GM23248 (cell line): ENCODE measurements around the gene MAPK11. TPM values are rescaled to one million over a fixed set of nuclear protein-coding genes. Genes with fewer than 3 reads are reported as not detected.

Source experiments
- DNase-seq: peaks from one replicate; pipeline ENCODE4 v3.0.0-alpha.2; 2015
- H2AFZ ChIP-seq: fragments of 200-600 bp; sonication (generic); 2 replicates; pipeline ENCODE4 v1.6.1; 2016; ENCODE audit warnings: antibody characterized with exemption
- H3F3A ChIP-seq: fragments of 200-600 bp; sonication (generic); 2 replicates; pipeline ENCODE4 v1.6.1; 2016; ENCODE audit warnings: mild to moderate bottlenecking, antibody characterized with exemption, mixed run types; ENCODE audit not compliant: insufficient read depth
- H3K27ac ChIP-seq: fragments of 200-600 bp; sonication (generic); 2 replicates; pipeline ENCODE4 v1.5.1; 2016; ENCODE audit warnings: mild to moderate bottlenecking
- H3K27me3 ChIP-seq: fragments of 200-600 bp; sonication (generic); replicated peaks from 2 replicates; pipeline ENCODE4 v1.6.1; 2016; ENCODE audit warnings: mild to moderate bottlenecking; ENCODE audit not compliant: insufficient read depth
- H3K36me3 ChIP-seq: fragments of 200-600 bp; sonication (generic); 2 replicates; pipeline ENCODE4 v1.6.1; 2016; ENCODE audit warnings: low read depth, mild to moderate bottlenecking
- H3K4me1 ChIP-seq: fragments of 200-600 bp; sonication (generic); 2 replicates; pipeline ENCODE4 v1.6.1; 2016; ENCODE audit warnings: mild to moderate bottlenecking; ENCODE audit not compliant: insufficient read depth
- H3K4me2 ChIP-seq: fragments of 200-600 bp; sonication (generic); one replicate; pipeline ENCODE4 v1.6.1; 2016; ENCODE audit warnings: mild to moderate bottlenecking; ENCODE audit not compliant: unreplicated experiment
- H3K4me3 ChIP-seq: fragments of 200-600 bp; sonication (generic); 2 replicates; pipeline ENCODE4 v1.5.1; 2016; ENCODE audit warnings: mild to moderate bottlenecking
- H3K79me2 ChIP-seq: fragments of 200-600 bp; sonication (generic); 2 replicates; pipeline ENCODE4 v1.6.1; 2016; ENCODE audit warnings: mild to moderate bottlenecking; ENCODE audit not compliant: insufficient read depth
- H3K9ac ChIP-seq: fragments of 200-600 bp; sonication (generic); 2 replicates; pipeline ENCODE4 v1.6.1; 2016; ENCODE audit warnings: mild to moderate bottlenecking
- H3K9me2 ChIP-seq: fragments of 200-600 bp; sonication (generic); 2 replicates; pipeline ENCODE4 v1.6.1; 2016; ENCODE audit warnings: mixed run types, mild to moderate bottlenecking, moderate library complexity; ENCODE audit not compliant: insufficient read depth
- H3K9me3 ChIP-seq: fragments of 200-600 bp; sonication (generic); one replicate; pipeline ENCODE4 v1.6.1; 2017; ENCODE audit warnings: low read depth
- H4K20me1 ChIP-seq: fragments of 200-600 bp; sonication (generic); 2 replicates; pipeline ENCODE4 v1.6.0; 2016; ENCODE audit not compliant: insufficient read depth
- EZH2 ChIP-seq: fragments of 200-600 bp; sonication (generic); IDR thresholded peaks from 2 replicates; pipeline ENCODE4 v1.6.1; 2018; ENCODE audit warnings: antibody characterized with exemption, mild to moderate bottlenecking; ENCODE audit not compliant: insufficient read depth, poor library complexity, severe bottlenecking
- EZH2phosphoT487 ChIP-seq: fragments of 200-600 bp; sonication (generic); IDR thresholded peaks from 2 replicates; pipeline ENCODE4 v1.6.1; 2018; ENCODE audit warnings: antibody characterized with exemption, moderate library complexity, mild to moderate bottlenecking, low read depth; ENCODE audit not compliant: insufficient read depth
- WGBS, 2 experiments: methylation state at CpG; one replicate each; pipeline ENCODE4 v1.1.6; 2015 to 2017; ENCODE audit warnings: low lambda C conversion rate in 2 of 2, low coverage in 1 of 2; ENCODE audit errors: missing lambda C conversion rate in 2 of 2; 5-methylcytosine and 5-hydroxymethylcytosine counted together
- in situ Hi-C: fragments of 300-500 bp; cut with MboI; formaldehyde crosslinking; loops from 2 replicates; pipeline ENCODE4 v1.15.0; 2020
- polyA plus RNA-seq: library from polyadenylated mRNA; unstranded; fragments of >200 nt; fragmentation: Nextera tagmentation; extraction: Ambion mirVana; gene quantifications from 2 replicates; pipeline ENCODE4 v1.2.1, GENCODE V29; 2016
- total RNA-seq: library from RNA; depleted of rRNA; stranded (reverse); fragments of >200 nt; shearing (Covaris generic); gene quantifications from 2 replicates; pipeline ENCODE4 v1.2.3, GENCODE V29; 2014

The MAPK11 gene
- total and polyA plus RNA-seq, 2 experiments from 2014 or later = 1.2 to 9.8 TPM

DNA sequence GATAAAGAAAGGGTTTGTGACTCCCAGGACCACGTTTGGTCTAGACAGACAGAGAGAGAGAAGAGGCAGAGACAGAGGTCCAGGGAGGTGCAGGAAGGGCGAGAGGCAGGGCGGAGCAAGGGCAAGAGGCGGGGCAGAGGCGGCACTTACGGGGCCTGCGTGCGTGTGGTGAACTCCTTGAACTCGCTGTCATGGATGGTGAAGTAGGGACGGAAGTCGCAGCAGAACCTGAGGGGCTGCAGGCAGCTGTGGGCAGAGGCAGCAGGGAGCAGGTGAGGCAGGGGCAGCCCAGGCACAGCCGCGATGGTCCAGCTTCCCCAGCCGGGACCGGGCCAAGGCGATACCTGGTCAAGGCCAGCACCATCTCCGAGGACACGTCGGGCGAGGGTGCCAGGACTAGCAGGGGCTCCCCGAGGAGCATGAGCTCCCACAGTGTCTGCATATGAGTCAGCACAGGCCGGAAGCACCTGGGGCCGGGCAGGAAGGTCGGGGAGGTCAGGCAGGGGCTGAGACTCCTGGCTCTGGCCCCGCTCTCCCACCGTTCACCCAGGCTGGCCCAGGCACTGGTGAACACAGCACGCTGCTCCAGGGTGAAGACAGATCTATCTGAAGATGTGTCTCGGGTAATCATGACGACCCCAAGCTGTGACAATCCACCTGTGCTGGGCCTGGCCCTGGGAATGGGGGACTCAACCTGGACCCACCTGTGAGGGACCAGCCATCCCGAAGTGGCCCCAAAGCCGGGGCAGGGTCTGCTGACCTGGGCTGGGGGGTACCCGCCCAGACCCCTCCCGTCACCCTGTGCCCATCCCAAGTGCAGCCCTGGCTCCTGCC is 44.5 kb upstream of the MAPK11 start:
- H3K27me3 ChIP-seq = no peaks in the 10 kb centered on the region
- H3F3A ChIP-seq = no peaks in the 10 kb centered on the region

DNA sequence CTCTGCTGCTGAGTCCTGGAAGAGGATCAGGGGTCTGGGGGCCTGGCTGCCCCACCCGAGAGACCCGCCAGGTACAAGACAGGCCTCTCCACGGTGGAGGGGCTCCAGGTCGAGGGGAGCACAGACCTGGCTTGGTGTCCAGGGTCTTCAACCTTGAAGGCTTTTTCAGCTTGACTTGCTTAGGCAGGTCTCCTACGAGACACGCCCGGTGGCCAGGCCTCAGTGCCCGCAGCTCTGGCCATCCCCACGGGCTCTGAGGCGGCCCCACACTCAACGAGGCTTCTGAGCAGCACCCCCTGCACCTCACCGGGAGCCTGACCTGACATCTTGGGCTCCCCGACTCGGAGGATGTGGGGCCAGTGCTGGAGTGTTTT is 43.9 kb upstream of the MAPK11 start:
- H3K9ac ChIP-seq = no peak overlapping the region
- in situ Hi-C loops = no loop called here
- no peaks in the 10 kb centered on the region for H3K9me3 ChIP-seq
- no peak overlapping the region for H3K4me3 ChIP-seq
- H3K4me2 ChIP-seq = no peak overlapping the region
- no peak for TF ChIP-seq EZH2
- no peak for TF ChIP-seq EZH2phosphoT487
- no peaks in the 10 kb centered on the region for H4K20me1 ChIP-seq
- H3K9me2 ChIP-seq = no peaks in the 10 kb centered on the region
- 73 to 74% methylated on average over 14 of the region's 14 CpGs for WGBS, 2 experiments
- no peaks in the 10 kb centered on the region for H3K4me1 ChIP-seq
- H3K36me3 ChIP-seq = no peaks in the 10 kb centered on the region
- DNase-seq = no peak
- no peak overlapping the region for H2AFZ ChIP-seq
- H3K27me3 ChIP-seq = no peaks in the 10 kb centered on the region
- no peaks in the 10 kb centered on the region for H3F3A ChIP-seq
- H3K79me2 ChIP-seq = no peaks in the 10 kb centered on the region
- no peak overlapping the region for H3K27ac ChIP-seq

More for the DNA sequence above, 44.5 kb upstream of the MAPK11 start:
- no peaks in the 10 kb centered on the region for H3K9me3 ChIP-seq
- no peak for DNase-seq
- H3K9me2 ChIP-seq = no peaks in the 10 kb centered on the region
- no peak for TF ChIP-seq EZH2
- TF ChIP-seq EZH2phosphoT487 = no peak
- in situ Hi-C loops = no loop called here
- H2AFZ ChIP-seq = no peak overlapping the region
- H4K20me1 ChIP-seq = no peaks in the 10 kb centered on the region
- no peak overlapping the region for H3K27ac ChIP-seq
- H3K9ac ChIP-seq = no peak overlapping the region
- no peaks in the 10 kb centered on the region for H3K4me1 ChIP-seq
- H3K79me2 ChIP-seq = no peaks in the 10 kb centered on the region
- WGBS, 2 experiments = 82 to 87% methylated on average over 31 of the region's 33 CpGs
- no peak overlapping the region for H3K4me2 ChIP-seq
- no peaks in the 10 kb centered on the region for H3K36me3 ChIP-seq
- no peak overlapping the region for H3K4me3 ChIP-seq

DNA sequence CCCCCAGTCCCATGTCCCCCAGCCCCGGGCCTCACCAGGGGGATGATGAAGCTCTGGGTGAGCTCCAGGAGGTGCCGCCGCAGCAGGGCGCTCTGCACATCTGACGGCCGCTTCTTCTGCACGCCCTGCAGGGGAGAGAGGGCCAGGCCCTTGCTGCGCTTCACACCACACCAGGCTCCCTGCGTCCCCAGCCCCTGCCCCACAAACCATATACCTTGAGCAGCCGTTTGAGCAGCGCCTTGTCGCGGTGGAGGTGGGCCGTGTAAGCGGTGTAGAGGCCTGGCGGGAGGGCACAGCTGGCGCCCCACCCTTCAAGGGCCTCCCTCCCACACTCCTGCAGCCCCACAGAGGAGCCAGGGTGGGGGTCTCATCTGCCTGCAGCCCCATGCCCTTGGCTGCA is 43.4 kb upstream of the MAPK11 start:
- no peaks in the 10 kb centered on the region for H4K20me1 ChIP-seq
- H2AFZ ChIP-seq = no peak overlapping the region
- in situ Hi-C loops = no loop called here
- no peaks in the 10 kb centered on the region for H3K9me2 ChIP-seq
- DNase-seq = no peak
- H3K27me3 ChIP-seq = no peaks in the 10 kb centered on the region
- peaks cover 4% of the 10 kb centered on the region; the same call in 1 of the 2 replicates for H3F3A ChIP-seq
- no peaks in the 10 kb centered on the region for H3K79me2 ChIP-seq
- TF ChIP-seq EZH2 = no peak
- no peak for TF ChIP-seq EZH2phosphoT487
- no peak overlapping the region for H3K27ac ChIP-seq
- 82 to 84% methylated on average over 15 to 17 of the region's 17 CpGs for WGBS, 2 experiments
- no peak overlapping the region for H3K9ac ChIP-seq
- H3K4me2 ChIP-seq = no peak overlapping the region
- H3K36me3 ChIP-seq = no peaks in the 10 kb centered on the region
- H3K4me3 ChIP-seq = no peak overlapping the region
- 0 out of 2 replicates have a peak, but pooled peaks cover 5% of the 10 kb centered on the region for H3K4me1 ChIP-seq
- H3K9me3 ChIP-seq = no peaks in the 10 kb centered on the region

GRCh38 chr22:50313021-50313420 is 42.8 kb upstream of the MAPK11 start:
- H3K36me3 ChIP-seq = no peaks in the 10 kb centered on the region
- 0 out of 2 replicates have a peak, but pooled peaks cover 10% of the 10 kb centered on the region for H3K4me1 ChIP-seq
- H4K20me1 ChIP-seq = no peaks in the 10 kb centered on the region
- no peak overlapping the region for H3K27ac ChIP-seq
- no peaks in the 10 kb centered on the region for H3K9me2 ChIP-seq
- peaks cover 10% of the 10 kb centered on the region; the same call in 1 of the 2 replicates for H3F3A ChIP-seq
- in situ Hi-C loops = no loop called here
- H3K79me2 ChIP-seq = no peaks in the 10 kb centered on the region
- no peak overlapping the region for H2AFZ ChIP-seq
- no peaks in the 10 kb centered on the region for H3K9me3 ChIP-seq
- H3K4me3 ChIP-seq = no peak overlapping the region
- DNase-seq = no peak
- WGBS, 2 experiments = 69 to 74% methylated on average over 3 to 7 of the region's 7 CpGs
- no peak overlapping the region for H3K4me2 ChIP-seq
- TF ChIP-seq EZH2 = no peak
- no peak for TF ChIP-seq EZH2phosphoT487
- H3K27me3 ChIP-seq = no peaks in the 10 kb centered on the region
- no peak overlapping the region for H3K9ac ChIP-seq
